ENCODE data around the gene LRP2BP.
"Not testable (repeated sequence)": the region's sequence is repeated elsewhere in the genome, so short reads cannot be mapped to it uniquely, and the experiment has no call there.

Gene LRP2BP

GRCh38 chr4:185318679-185319078 is 77.0 kb downstream of the LRP2BP start:
- DNase-seq: no peak

GRCh38 chr4:185317880-185318279 is 77.8 kb downstream of the LRP2BP start:
- DNase-seq: no peak

- DNase-seq: not testable (repeated sequence)
Observed at GRCh38 chr4:185317462-185317861, 78.3 kb downstream of the LRP2BP start.

All from CD4-positive, alpha-beta T cell treated with Interleukin-10 for 1 hour (primary cell).